Activated CD4-positive, alpha-beta T cell treated with anti-CD3 and anti-CD28 coated beads for 36 hours (primary cell): ENCODE results near the gene PRKRA. TPM values are rescaled to one million over a fixed set of nuclear protein-coding genes. Genes with fewer than 3 reads are reported as not detected.
"Not testable (repeated sequence)": the region's sequence is repeated elsewhere in the genome, so short reads cannot be mapped to it uniquely, and the experiment has no call there.

Experiments
- ATAC-seq: fragments of 200-7000 bp; cut with Tn5 transposase; one replicate; pipeline ENCODE4 v1.10.0; 2021; ENCODE audit warnings: mild to moderate bottlenecking, moderate library complexity
- CTCF ChIA-PET: fragments of 350-600 bp; sonication (Branson Sonifier 250); formaldehyde crosslinking; loops from one replicate; lab custom pipeline; 2021; ENCODE audit warnings: antibody characterized with exemption; lab: Charles Lee
- POLR2A ChIA-PET: fragments of 350-600 bp; sonication (Branson Sonifier 250); formaldehyde crosslinking; loops from one replicate; lab custom pipeline; 2021; ENCODE audit warnings: antibody characterized with exemption, inconsistent platforms; lab: Charles Lee
- DNase-seq: peaks from one replicate; pipeline ENCODE4 v3.0.0-alpha.2; 2020
- H3K27ac Mint-ChIP-seq: one replicate; pipeline ENCODE4 v1.8.0; 2021; ENCODE audit warnings: mixed read lengths
- H3K27me3 Mint-ChIP-seq: one replicate; pipeline ENCODE4 v1.8.0; 2021; ENCODE audit warnings: mixed read lengths
- H3K36me3 Mint-ChIP-seq: one replicate; pipeline ENCODE4 v1.8.0; 2021; ENCODE audit warnings: low read depth, mixed read lengths
- H3K4me1 Mint-ChIP-seq: one replicate; pipeline ENCODE4 v1.8.0; 2021; ENCODE audit warnings: mixed read lengths
- H3K4me3 Mint-ChIP-seq: one replicate; pipeline ENCODE4 v1.8.0; 2021; ENCODE audit warnings: mild to moderate bottlenecking, moderate library complexity, mixed read lengths
- H3K9me3 Mint-ChIP-seq: one replicate; pipeline ENCODE4 v1.8.0; 2021; ENCODE audit warnings: low read depth, mixed read lengths
- intact Hi-C, 2 experiments: fragments of 100-400 bp; cut with DNase I in 1 of 2; cut with micrococcal nuclease in 1 of 2; formaldehyde crosslinking; loops; one replicate each; pipeline versions ENCODE4 v1.14.2 to v1.15.1; 2022 to 2024; cut with DNase I, micrococcal nuclease
- total RNA-seq, 2 experiments: library from RNA; stranded (reverse); gene quantifications; one replicate each; pipeline ENCODE4 v1.2.3, GENCODE V29; 2021

The PRKRA gene
- total RNA-seq, 2 experiments from 2014 or later: 63.5 to 65.1 TPM

DNA sequence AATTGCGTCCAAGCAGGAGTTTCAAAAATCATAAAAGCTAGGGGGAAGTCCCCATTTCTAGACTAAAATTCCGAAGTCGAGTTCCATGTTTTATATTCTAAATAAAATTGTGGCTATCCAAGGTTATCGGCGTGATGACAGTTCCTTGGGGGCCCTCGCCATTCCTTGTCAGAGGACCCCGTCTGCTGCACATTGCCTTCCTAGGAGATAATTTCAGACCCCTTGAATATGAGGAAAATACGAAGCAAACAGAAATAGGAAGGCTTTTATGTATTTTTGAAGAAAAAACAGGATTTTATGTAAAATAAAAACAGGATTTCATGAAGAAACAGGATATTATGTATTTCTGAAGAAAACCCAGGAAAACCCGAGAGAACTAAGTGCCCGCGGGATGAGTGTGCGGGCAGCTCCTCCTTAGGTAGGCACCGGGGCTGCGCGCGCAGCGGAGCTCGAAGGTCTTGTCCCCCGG lies 28.8 kb upstream of the PRKRA start:
- CTCF ChIA-PET: interaction anchor here (0.6 to 1.4 kb wide), 4 partner anchors 9 to 42 kb away, joined by 3 to 5 read pairs (median 4); no protein-coding TSS in a partner anchor
- H3K4me1 Mint-ChIP-seq: peaks cover 43% of the 10 kb centered on the region
- H3K9me3 Mint-ChIP-seq: no peaks in the 10 kb centered on the region
- H3K27ac Mint-ChIP-seq: peak overlapping the region; percentile 97
- POLR2A ChIA-PET: interaction anchor here (0.7 to 1.0 kb wide), 3 partner anchors 16 to 65 kb away, joined by 3 to 4 read pairs (median 4); partner anchors contain the start of genes PJVK and PRKRA
- intact Hi-C loops: loop anchor here (1.0 to 10.0 kb wide), 7 partner anchors 35 to 435 kb away; no protein-coding TSS in a partner anchor
- no peaks in the 10 kb centered on the region for H3K27me3 Mint-ChIP-seq
- DNase-seq (no peak), ATAC-seq (no peak)
- peaks cover 2% of the 10 kb centered on the region for H3K36me3 Mint-ChIP-seq
- H3K4me3 Mint-ChIP-seq: peak overlapping the region; percentile 89

DNA sequence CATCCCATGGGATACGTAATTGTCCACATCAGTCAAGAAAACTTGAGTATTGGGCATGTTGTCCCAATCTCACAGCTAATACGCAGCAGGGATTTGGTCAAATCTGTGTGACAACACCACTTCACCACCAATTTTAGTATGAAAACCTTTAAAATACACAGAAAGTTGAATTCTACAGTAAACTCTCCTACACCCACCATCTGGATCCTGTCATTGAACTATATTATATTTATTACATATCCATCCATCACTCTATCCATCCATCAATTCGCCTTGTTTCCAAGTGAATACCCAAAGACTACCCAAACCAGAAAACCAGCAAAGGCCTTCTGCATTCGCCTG lies 28.3 kb upstream of the PRKRA start:
- H3K36me3 Mint-ChIP-seq: peaks cover 2% of the 10 kb centered on the region
- no peaks in the 10 kb centered on the region for H3K27me3 Mint-ChIP-seq
- peaks cover 39% of the 10 kb centered on the region for H3K4me1 Mint-ChIP-seq
- ChIA-PET CTCF (interaction anchor here (1.0 to 1.4 kb wide), 3 partner anchors 9 to 42 kb away, joined by 3 to 5 read pairs (median 4); no protein-coding TSS in a partner anchor), POLR2A (interaction anchor here (0.9 kb wide), 1 partner anchor 28 kb away, joined by 3 read pairs; the partner anchor contains the start of genes PJVK and PRKRA)
- ATAC-seq: no peak
- no peaks in the 10 kb centered on the region for H3K9me3 Mint-ChIP-seq
- H3K4me3 Mint-ChIP-seq: peak overlapping the region; percentile 89
- DNase-seq: no peak
- intact Hi-C loops: loop anchor here (2.0 to 10.0 kb wide), 5 partner anchors 36 to 436 kb away; no protein-coding TSS in a partner anchor
- H3K27ac Mint-ChIP-seq: peak overlapping the region; percentile 97

DNA sequence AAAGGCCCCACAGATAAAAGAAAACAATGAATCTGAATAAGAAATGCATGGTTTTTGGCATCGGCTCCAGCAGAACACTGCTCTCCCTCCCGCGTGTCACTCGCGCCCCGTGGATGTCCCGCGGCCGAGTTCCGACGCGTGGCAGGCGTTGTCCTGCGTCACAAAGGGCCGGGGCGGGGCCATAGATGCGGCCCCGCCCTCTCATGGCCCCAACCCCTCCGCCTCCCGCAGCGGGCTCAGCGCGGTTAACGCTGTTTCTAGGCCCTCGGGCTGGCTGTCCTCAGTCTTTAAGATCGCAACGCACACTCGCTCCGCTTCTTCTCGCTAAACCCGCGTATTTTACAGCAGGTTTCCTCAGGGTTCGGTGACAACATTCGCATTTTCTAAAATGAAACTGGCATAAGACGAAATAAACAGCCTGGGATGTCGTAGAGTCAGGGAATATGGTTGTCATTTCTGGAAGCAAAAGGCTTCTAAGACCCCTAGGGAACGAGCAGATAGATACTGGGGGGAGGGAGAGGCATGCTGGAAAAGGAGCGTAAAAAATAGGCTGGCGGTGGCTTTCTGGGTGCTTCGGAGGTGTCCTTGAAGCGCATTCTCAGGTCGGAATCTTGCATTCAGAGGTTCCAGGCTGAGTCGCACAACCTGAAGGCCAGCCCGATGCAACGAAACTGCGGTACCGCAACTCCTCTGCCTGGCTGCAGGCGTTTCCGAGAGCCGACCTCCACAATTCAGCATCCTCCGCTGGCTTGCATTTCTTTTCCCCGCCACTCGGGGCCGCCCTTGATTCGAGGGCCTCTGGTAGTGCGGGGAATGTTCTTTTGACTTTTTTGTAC lies 27.7 kb upstream of the PRKRA start, which contains the start of gene FKBP7:
TSS of gene FKBP7 (minus strand) at position 162 of the 836 bp plus-strand sequence. CDS start at position 61, 101 bp downstream.
- peaks cover 2% of the 10 kb centered on the region for H3K36me3 Mint-ChIP-seq
- ChIA-PET POLR2A (no interaction called here), CTCF (interaction anchor here (1.3 kb wide), 1 partner anchor 41 kb away, joined by 4 read pairs; no protein-coding TSS in a partner anchor)
- H3K27me3 Mint-ChIP-seq: no peaks in the 10 kb centered on the region
- H3K4me3 Mint-ChIP-seq: peak within 1 kb of the TSS; percentile 89
- DNase-seq (peak; percentile 89), ATAC-seq (peak; percentile 73)
- H3K27ac Mint-ChIP-seq: peak within 1 kb of the TSS; percentile 97
- no peaks in the 10 kb centered on the region for H3K9me3 Mint-ChIP-seq
- intact Hi-C loops: loop anchor here (1.0 to 10.0 kb wide), 7 partner anchors 27 to 436 kb away; partner anchors contain the start of genes PJVK (in 2 of the 2) and PRKRA (in 2 of the 2)
- peaks cover 38% of the 10 kb centered on the region for H3K4me1 Mint-ChIP-seq

DNA sequence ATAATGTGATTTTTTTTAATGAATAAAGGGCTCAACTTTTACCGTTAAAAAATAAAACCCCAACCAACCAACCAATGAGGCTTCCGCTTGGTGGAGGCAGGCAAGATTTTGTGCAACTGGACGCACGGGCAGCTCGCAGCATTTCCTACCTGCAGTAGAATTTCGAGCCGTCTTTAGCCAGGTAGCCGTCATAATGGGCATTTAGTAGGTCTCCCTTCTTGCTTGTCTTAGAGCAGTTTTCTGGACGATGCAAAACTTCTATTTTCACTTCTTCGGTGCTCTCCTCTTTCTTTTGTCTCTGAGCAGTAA lies 27.1 kb upstream of the PRKRA start:
- Mint-ChIP-seq H3K4me3 (peak overlapping the region; percentile 89), H3K4me1 (peaks cover 35% of the 10 kb centered on the region), H3K36me3 (peaks cover 2% of the 10 kb centered on the region), H3K27me3 (no peaks in the 10 kb centered on the region), H3K27ac (peak overlapping the region; percentile 97), H3K9me3 (no peaks in the 10 kb centered on the region)
- intact Hi-C loops: loop anchor here (1.0 to 10.0 kb wide), 7 partner anchors 27 to 437 kb away; partner anchors contain the start of genes PJVK (in 2 of the 2) and PRKRA (in 2 of the 2)
- ChIA-PET POLR2A (no interaction called here), CTCF (no interaction called here)
- DNase-seq (peak; percentile 36), ATAC-seq (no peak)

DNA sequence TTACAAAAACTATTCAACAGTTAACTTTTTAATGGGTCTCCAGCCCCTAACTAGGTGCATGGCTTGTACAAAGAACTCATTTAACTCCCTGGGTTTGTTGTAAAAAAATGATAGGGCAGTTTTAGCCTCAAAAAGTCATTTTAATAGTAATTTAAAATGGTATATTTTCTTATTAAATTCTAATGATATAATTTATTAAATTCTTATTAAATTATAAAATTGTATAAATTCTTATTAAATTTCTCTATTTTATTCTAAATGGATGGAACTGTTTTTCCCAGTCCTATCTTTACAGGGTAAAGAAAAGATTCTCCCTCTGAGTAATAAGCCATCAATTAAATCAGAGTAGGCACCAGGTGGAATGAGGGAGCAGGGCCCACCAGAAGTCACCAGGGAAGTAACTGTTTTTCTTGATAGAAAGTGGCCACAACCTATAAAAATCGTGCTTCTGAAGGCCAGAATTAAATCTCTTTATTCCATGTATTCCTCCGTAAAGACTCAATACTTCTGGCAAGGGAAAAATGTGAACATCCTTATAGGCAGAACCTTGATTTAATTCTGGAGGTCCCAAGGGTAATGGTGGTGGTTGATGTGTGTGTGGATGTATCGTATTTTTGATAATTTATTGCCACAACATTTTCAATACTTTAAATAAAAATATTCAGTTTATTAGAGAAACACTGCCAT lies 26.6 kb upstream of the PRKRA start:
- POLR2A ChIA-PET: no interaction called here

DNA sequence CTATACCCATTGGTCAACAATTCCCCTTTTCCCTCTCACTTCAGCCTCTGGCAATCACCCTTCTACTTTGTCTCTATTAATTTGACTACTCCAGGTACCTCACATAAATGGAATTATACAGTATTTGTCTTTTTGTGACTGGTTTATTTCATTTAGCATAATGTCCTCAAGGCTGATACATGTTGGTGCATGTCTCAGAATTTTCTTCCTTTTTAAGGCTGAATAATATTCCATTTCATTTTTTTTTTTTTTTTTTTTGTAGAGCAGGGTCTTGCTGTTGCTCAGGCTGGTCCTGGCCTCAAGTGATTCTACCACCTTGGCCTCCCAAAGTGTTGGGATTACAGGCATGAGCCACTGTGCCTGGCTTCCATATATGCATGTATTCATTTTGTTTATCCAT lies 25.5 kb upstream of the PRKRA start:
- Mint-ChIP-seq H3K36me3 (peaks cover 2% of the 10 kb centered on the region), H3K9me3 (no peaks in the 10 kb centered on the region), H3K4me3 (no peak overlapping the region), H3K4me1 (peaks cover 19% of the 10 kb centered on the region), H3K27me3 (no peaks in the 10 kb centered on the region), H3K27ac (no peak overlapping the region)
- intact Hi-C loops: loop anchor here (5.0 to 10.0 kb wide), 3 partner anchors 226 to 438 kb away; no protein-coding TSS in a partner anchor
- ATAC-seq: no peak
- ChIA-PET CTCF (interaction anchor here (1.3 kb wide), 1 partner anchor 18 kb away, joined by 4 read pairs; no protein-coding TSS in a partner anchor), POLR2A (no interaction called here)
- DNase-seq: no peak

More for the DNA sequence above, 26.6 kb upstream of the PRKRA start:
- CTCF ChIA-PET: interaction anchor here (0.6 kb wide), 1 partner anchor 30 kb away, joined by 7 read pairs; no protein-coding TSS in a partner anchor
- H3K27ac Mint-ChIP-seq: no peak overlapping the region
- DNase-seq (no peak), ATAC-seq (no peak)
- H3K4me3 Mint-ChIP-seq: peak overlapping the region; percentile 89
- peaks cover 30% of the 10 kb centered on the region for H3K4me1 Mint-ChIP-seq
- H3K9me3 Mint-ChIP-seq: no peaks in the 10 kb centered on the region
- no peaks in the 10 kb centered on the region for H3K27me3 Mint-ChIP-seq
- peaks cover 2% of the 10 kb centered on the region for H3K36me3 Mint-ChIP-seq
- intact Hi-C loops: loop anchor here (1.0 to 10.0 kb wide), 7 partner anchors 26 to 437 kb away; partner anchors contain the start of genes PJVK (in 2 of the 2) and PRKRA (in 2 of the 2)

DNA sequence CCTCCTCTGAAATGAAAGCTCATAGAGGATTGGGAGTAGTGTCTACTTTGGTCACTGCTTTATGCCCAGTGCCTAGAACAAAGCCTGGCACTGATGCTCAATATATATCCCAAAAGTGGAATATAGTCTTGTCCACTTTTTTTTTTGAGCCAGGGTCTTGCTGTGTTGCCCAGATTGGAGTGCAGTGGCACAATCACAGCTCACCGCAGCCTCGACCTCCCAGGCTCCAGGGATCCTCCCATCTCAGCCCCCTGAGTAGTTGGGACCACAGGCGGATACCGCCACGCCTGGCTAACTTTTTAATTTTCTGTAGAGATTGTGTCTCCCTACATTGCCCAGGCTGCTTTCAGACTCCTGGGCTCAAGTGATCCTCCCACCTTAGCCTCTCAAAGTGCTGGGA lies 23.6 kb upstream of the PRKRA start:
- DNase-seq: no peak

DNA sequence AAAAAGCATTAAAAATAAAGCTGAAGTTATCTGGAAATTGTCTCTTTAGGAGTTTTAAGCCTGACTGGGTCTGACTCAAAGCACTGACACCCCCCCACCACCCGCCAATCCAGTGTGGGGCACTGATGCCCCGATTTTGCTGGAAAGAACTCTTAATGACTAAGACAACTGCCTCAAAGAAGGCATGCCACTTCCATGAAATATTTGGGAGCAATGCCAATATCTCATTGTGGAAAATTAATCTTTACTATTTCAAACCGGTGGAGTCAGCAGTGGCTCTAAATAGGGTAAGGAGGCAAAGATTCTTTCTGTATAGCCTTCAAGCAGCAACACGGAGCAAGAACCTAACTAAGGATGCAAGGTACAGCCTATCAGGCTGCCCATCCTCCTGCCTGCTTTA lies 23.0 kb upstream of the PRKRA start:
- intact Hi-C loops: loop anchor here (10.0 kb wide), 2 partner anchors 231 to 441 kb away; no protein-coding TSS in a partner anchor
- POLR2A ChIA-PET: interaction anchor here (0.7 kb wide), 2 partner anchors 20 to 43 kb away, joined by 3 to 14 read pairs; no protein-coding TSS in a partner anchor

More for the DNA sequence above, 23.6 kb upstream of the PRKRA start:
- H3K27ac Mint-ChIP-seq: no peak overlapping the region
- H3K9me3 Mint-ChIP-seq: no peaks in the 10 kb centered on the region
- peaks cover 2% of the 10 kb centered on the region for H3K36me3 Mint-ChIP-seq
- POLR2A ChIA-PET: interaction anchor here (0.7 kb wide), 1 partner anchor 19 kb away, joined by 14 read pairs; no protein-coding TSS in a partner anchor
- peaks cover 14% of the 10 kb centered on the region for H3K4me1 Mint-ChIP-seq
- intact Hi-C loops: loop anchor here (10.0 kb wide), 2 partner anchors 230 to 440 kb away; no protein-coding TSS in a partner anchor
- no peak overlapping the region for H3K4me3 Mint-ChIP-seq
- ATAC-seq: no peak
- CTCF ChIA-PET: no interaction called here
- no peaks in the 10 kb centered on the region for H3K27me3 Mint-ChIP-seq

DNA sequence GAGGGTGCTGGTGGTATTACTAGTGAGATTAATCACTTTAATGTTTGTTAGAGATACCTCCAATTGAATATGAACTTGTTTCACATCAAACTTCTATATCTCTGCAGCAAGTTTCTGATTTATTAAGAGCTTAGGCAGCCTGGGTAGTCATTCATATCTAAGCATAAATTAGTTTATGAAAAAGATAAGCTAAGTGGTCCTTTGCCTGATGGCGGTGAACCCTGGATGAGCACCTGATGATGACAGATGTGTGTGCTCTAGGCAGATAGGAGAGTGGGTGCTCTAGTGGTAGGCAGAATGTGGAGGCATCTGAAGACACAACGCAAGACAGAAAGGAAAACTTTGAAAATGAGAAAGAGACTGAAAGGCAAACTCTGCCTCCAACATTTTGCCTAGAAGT lies 22.4 kb upstream of the PRKRA start:
- peaks cover 8% of the 10 kb centered on the region for H3K4me1 Mint-ChIP-seq
- ChIA-PET POLR2A (no interaction called here), CTCF (no interaction called here)
- no peaks in the 10 kb centered on the region for H3K9me3 Mint-ChIP-seq
- intact Hi-C loops: loop anchor here (10.0 kb wide), 2 partner anchors 231 to 441 kb away; no protein-coding TSS in a partner anchor
- H3K27me3 Mint-ChIP-seq: no peaks in the 10 kb centered on the region
- H3K4me3 Mint-ChIP-seq: no peak overlapping the region
- peaks cover 2% of the 10 kb centered on the region for H3K36me3 Mint-ChIP-seq
- ATAC-seq: no peak
- DNase-seq: no peak
- no peak overlapping the region for H3K27ac Mint-ChIP-seq

More for the DNA sequence above, 23.0 kb upstream of the PRKRA start:
- Mint-ChIP-seq H3K36me3 (peaks cover 2% of the 10 kb centered on the region), H3K9me3 (no peaks in the 10 kb centered on the region), H3K4me1 (peaks cover 8% of the 10 kb centered on the region), H3K27ac (no peak overlapping the region), H3K4me3 (no peak overlapping the region), H3K27me3 (no peaks in the 10 kb centered on the region)
- CTCF ChIA-PET: no interaction called here
- ATAC-seq (no peak), DNase-seq (no peak)

DNA sequence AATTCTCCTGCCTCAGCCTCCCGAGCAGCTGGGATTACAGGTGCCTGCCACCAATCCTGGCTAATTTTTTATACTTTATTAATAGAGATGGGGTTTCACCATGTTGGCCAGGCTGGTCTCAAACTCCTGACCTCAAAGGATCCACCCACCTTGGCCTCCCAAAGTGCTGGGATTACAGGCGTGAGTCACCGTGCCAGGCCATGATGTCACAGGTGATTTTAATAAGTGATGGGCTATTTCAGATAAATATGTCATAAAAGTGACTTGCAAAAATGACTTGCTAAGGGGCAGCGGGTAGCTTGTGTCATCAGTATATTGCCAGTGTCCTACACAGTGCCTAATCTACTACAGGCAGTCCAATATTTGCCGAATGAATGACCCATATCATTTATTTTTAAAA lies 20.3 kb upstream of the PRKRA start:
- H3K4me1 Mint-ChIP-seq, ATAC-seq, H3K27me3 Mint-ChIP-seq, H3K36me3 Mint-ChIP-seq, H3K27ac Mint-ChIP-seq, H3K4me3 Mint-ChIP-seq, H3K9me3 Mint-ChIP-seq, DNase-seq, POLR2A ChIA-PET: not testable (repeated sequence)
- CTCF ChIA-PET: interaction anchor here (0.6 kb wide), 1 partner anchor 100 kb away, joined by 3 read pairs; no protein-coding TSS in a partner anchor
- intact Hi-C loops: loop anchor here (10.0 kb wide), 2 partner anchors 233 to 443 kb away; no protein-coding TSS in a partner anchor
